Lower leg skin (tissue), 4 donors: Measurements from ENCODE around the gene PCDHGC4. TPM values are rescaled to one million over a fixed set of nuclear protein-coding genes. Genes with fewer than 3 reads are reported as not detected.

Experiments used
- DNase-seq, 2 donors: peaks; one replicate each; pipeline ENCODE4 v3.0.0-alpha.2; 2019; ENCODE audit warnings: low spot score in 2 of 2
- H3K4me3 ChIP-seq: fragments of 200-600 bp; sonication (generic); 2 replicates; pipeline ENCODE4 v1.5.1; 2017; ENCODE audit warnings: mild to moderate bottlenecking, low read depth; ENCODE audit not compliant: poor library complexity, severe bottlenecking
- CTCF ChIP-seq, 3 donors: fragments of 450-650 bp; IDR thresholded peaks; one replicate each; pipeline ENCODE4 v1.5.1; 2016; ENCODE audit warnings: antibody characterized with exemption in 3 of 3, mild to moderate bottlenecking in 3 of 3, moderate library complexity in 2 of 3
- POLR2A ChIP-seq, 2 donors: fragments of 450-650 bp; IDR thresholded peaks; one replicate each; pipeline ENCODE4 v1.6.1; 2016 to 2017; ENCODE audit warnings: antibody characterized with exemption in 2 of 2, mild to moderate bottlenecking in 1 of 2, moderate library complexity in 1 of 2
- WGBS, 2 donors: methylation state at CpG; one replicate each; pipeline ENCODE4 v1.1.5; 2018; 5-methylcytosine and 5-hydroxymethylcytosine counted together
- intact Hi-C: fragments of 100-400 bp; cut with DNase I; formaldehyde crosslinking; loops from one replicate; pipeline ENCODE4 v1.15.0; 2023; ENCODE audit warnings: low total_unique reads
- total RNA-seq, 4 donors: library from RNA; depleted of rRNA; stranded (reverse); fragments of >200 nt; gene quantifications; one replicate each; pipeline ENCODE4 v1.1.0, GENCODE V29; 2016

Gene PCDHGC4
- total RNA-seq, 4 donors from 2014 or later = 1.2 to 34.5 (median 2.2) TPM

GRCh38 chr5:141486091-141486490 lies 1.3 kb downstream of the PCDHGC4 start:
- H3K4me3 ChIP-seq = no peak overlapping the region
- intact Hi-C loops = no loop called here
- DNase-seq = no peak
- no peak for TF ChIP-seq POLR2A (IDR thresholded peaks at IDR 0.05)
- no peak for TF ChIP-seq CTCF (IDR thresholded peaks at IDR 0.05)
- WGBS, 2 donors = 90 to 92% methylated on average over 9 of the region's 9 CpGs

- DNase-seq = peak in 1 of 2 donors; percentile 76
- WGBS, 2 donors = 80 to 90% methylated on average over 7 of the region's 7 CpGs
- H3K4me3 ChIP-seq = no peak overlapping the region
- intact Hi-C loops = no loop called here
- TF ChIP-seq POLR2A (IDR thresholded peaks at IDR 0.05) = no peak
- TF ChIP-seq CTCF (IDR thresholded peaks at IDR 0.05) = no peak
These were observed 2.3 kb downstream of the PCDHGC4 start for GRCh38 chr5:141487131-141487530.

GRCh38 chr5:141488591-141489561 lies 4.0 kb downstream of the PCDHGC4 start, which contains the start of gene PCDHGC5:
Gene PCDHGC5, plus strand, starts transcription at chr5:141489081. Its CDS starts 160 bp downstream, at chr5:141489241.
- WGBS, 2 donors = 62 to 69% methylated on average over 14 of the region's 14 CpGs
- H3K4me3 ChIP-seq = no peak within 1 kb of the TSS
- peak in 1 of 2 donors; percentile 78 for DNase-seq
- TF ChIP-seq CTCF (IDR thresholded peaks at IDR 0.05) = no peak
- TF ChIP-seq POLR2A (IDR thresholded peaks at IDR 0.05) = no peak
- intact Hi-C loops = no loop called here

GRCh38 chr5:141489841-141490240 lies 5.0 kb downstream of the PCDHGC4 start:
- peak in 1 of 2 donors; percentile 68 for DNase-seq
- 94 to 95% methylated on average over 10 of the region's 10 CpGs for WGBS, 2 donors

GRCh38 chr5:141490271-141490670 lies 5.4 kb downstream of the PCDHGC4 start:
- intact Hi-C loops = no loop called here
- TF ChIP-seq CTCF (IDR thresholded peaks at IDR 0.05) (no peak), POLR2A (IDR thresholded peaks at IDR 0.05) (no peak)
- H3K4me3 ChIP-seq = no peak overlapping the region
- peak in 1 of 2 donors; percentile 60 for DNase-seq
- WGBS, 2 donors = 96 to 97% methylated on average over 10 of the region's 10 CpGs

More at GRCh38 chr5:141489841-141490240, 5.0 kb downstream of the PCDHGC4 start:
- intact Hi-C loops = no loop called here
- TF ChIP-seq CTCF (IDR thresholded peaks at IDR 0.05) = no peak
- no peak for TF ChIP-seq POLR2A (IDR thresholded peaks at IDR 0.05)
- no peak overlapping the region for H3K4me3 ChIP-seq
